ENCODE data around the gene TEX30.

TEX30 gene

DNA sequence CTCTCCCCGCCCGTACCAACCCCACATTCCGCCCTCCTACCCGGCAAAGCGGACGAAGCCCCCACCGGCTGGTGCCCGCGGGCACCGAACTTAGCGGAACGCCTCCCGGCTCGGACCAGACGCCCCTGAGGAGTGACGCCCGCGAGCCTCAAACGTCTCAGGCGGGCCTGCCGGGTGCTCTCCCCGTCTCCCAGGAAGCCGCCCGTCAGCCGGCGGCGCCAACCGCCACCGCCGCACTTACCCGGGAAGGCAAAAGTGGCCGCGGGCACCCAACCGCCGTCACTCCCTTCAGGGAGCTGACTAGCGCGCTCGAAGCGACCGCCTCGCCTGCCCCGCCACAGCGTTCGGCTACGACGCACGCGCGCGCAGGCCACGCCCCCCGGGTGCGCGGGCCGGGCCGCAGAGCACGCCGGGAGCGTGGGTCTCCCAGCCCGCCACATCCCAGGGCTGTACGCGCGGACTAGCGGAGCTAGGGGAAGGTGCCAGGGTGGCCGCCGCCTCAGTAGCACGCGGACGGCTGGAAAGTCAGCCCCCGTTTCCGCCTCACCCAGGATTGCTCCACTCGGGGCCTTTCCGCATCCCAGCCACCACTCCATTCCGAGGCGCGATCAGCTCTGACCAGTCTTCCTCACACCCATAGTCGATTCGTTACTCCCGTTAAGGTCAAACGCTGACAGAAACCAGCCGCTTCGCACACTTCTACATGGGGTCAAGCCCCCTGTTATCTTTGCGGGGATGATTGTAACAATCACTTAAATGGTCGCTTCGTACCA, at the start of gene TEX30:
TEX30 (minus strand) TSS at position 346 of the 773 bp plus-strand sequence. CDS start 3,760 bp downstream, outside the sequence.
- Histone ChIP-seq H3K4me3 (peak within 1 kb of the TSS; percentile 75 to 95 (median 84)), H3K27ac (peak within 1 kb of the TSS; percentile 77 to 90 (median 88)), H3K36me3 (no peaks in the 10 kb centered on the region), H4K20me1 (peaks cover 0 to 13% (median 0%) of the 10 kb centered on the region in 11 experiments; a peak in 3 of 22 replicates), H3K4me2 (peak within 1 kb of the TSS; percentile 83 to 99 (median 90)), H3K4me1 (peaks cover 19 to 30% (median 22%) of the 10 kb centered on the region in 10 experiments), H3K9ac (peak within 1 kb of the TSS; percentile 82 to 94 (median 91)), H3K27me3 (no peaks in the 10 kb centered on the region), H3K9me3 (replicated peaks in 1 of 11) (peaks cover 0 to 8% (median 7%) of the 10 kb centered on the region in 11 experiments; a peak in 16 of 22 replicates)
- no peak for TF ChIP-seq Cebpa-rat (IDR thresholded peaks at IDR 0.05)

DNA sequence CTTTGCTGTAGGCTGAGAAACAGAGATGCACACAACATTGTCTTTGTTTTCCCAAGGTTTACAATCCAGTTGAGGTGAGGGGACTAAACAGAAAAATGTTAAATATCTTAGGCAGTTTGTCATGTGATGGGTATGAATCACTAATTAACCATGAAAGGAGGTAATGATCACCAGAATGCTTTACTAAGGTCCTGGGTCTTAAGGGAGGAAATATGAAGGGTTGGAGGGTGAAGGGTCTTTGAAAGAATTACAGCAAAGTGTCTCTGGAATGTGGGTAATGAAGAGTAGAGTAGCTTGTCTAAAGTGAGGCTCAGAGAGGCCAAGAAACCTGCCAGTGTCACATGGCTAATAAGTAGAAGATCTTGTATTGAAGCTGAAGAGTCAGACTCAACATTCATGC, 44.3 kb upstream of the TEX30 start:
- Histone ChIP-seq H3K27ac (no peak overlapping the region), H3K27me3 (no peaks in the 10 kb centered on the region), H3K4me1 (no peaks in the 10 kb centered on the region), H3K4me2 (no peak overlapping the region), H3K4me3 (no peak overlapping the region), H3K9me3 (replicated peaks in 1 of 11) (peaks cover 0 to 2% (median under 1%) of the 10 kb centered on the region in 11 experiments; a peak in 1 of 22 replicates), H3K36me3 (peaks cover 0 to 15% (median 2%) of the 10 kb centered on the region in 11 experiments; a peak in 5 of 22 replicates), H3K9ac (no peak overlapping the region), H4K20me1 (no peaks in the 10 kb centered on the region)
- TF ChIP-seq Cebpa-rat (IDR thresholded peaks at IDR 0.05), result no peak

DNA sequence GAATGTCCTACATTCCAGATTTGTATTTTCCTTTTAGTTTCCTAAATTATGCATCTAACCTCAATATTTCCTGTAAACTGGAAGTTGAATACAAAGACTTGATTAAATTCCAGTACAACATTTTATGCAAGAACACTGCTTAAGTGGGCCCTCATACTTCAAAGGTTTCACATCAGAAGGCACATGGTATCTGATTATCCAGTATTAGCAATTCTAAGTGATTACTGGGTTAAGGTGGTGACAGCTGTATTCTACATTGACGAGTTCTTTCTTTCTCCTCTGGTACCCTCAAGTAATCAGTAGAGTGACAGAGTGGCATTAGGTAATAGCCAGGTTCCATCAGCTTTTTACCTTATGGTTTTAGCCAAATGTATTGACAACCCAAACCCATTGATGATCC, 43.7 kb upstream of the TEX30 start:
- Histone ChIP-seq H3K9me3 (replicated peaks in 1 of 11) (no peaks in the 10 kb centered on the region), H3K27me3 (no peaks in the 10 kb centered on the region), H3K4me3 (no peak overlapping the region), H3K9ac (no peak overlapping the region), H3K36me3 (peaks cover 0 to 12% (median 0%) of the 10 kb centered on the region in 11 experiments; a peak in 2 of 22 replicates), H3K4me2 (no peak overlapping the region), H3K27ac (no peak overlapping the region), H4K20me1 (no peaks in the 10 kb centered on the region), H3K4me1 (no peaks in the 10 kb centered on the region; a peak in 1 of 20 replicates)
- no peak for TF ChIP-seq Cebpa-rat (IDR thresholded peaks at IDR 0.05)

DNA sequence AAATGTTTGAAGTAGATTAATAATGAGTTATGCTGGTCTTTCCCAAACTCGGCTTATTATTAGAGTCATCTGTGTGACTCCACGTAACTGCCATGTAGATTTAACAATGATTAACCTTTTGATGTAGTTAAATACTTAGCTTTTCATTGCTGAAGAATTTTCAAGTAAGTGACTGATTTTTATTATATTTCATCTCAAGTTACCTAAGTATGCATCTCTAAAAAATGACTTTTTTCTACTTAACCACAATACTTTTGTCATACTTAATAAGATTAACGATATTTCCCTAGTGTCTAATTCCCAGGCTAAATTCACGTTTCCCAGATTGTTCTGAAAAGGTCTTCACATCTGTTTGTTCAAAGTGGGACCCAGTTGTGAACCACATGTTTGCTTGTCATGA, 43.1 kb upstream of the TEX30 start:
- no peak overlapping the region for H3K4me2 ChIP-seq
- peaks cover 0 to 6% (median 0%) of the 10 kb centered on the region in 11 experiments; a peak in 3 of 22 replicates for H3K36me3 ChIP-seq
- H3K9me3 ChIP-seq (replicated peaks in 1 of 11), result peaks cover 0 to 4% (median 1%) of the 10 kb centered on the region in 11 experiments; a peak in 6 of 22 replicates
- no peaks in the 10 kb centered on the region for H3K27me3 ChIP-seq
- H3K4me3 ChIP-seq, result no peak overlapping the region
- no peak overlapping the region for H3K27ac ChIP-seq
- H3K4me1 ChIP-seq, result no peaks in the 10 kb centered on the region; a peak in 1 of 20 replicates
- TF ChIP-seq Cebpa-rat (IDR thresholded peaks at IDR 0.05), result no peak
- H3K9ac ChIP-seq, result no peak overlapping the region
- no peaks in the 10 kb centered on the region for H4K20me1 ChIP-seq

DNA sequence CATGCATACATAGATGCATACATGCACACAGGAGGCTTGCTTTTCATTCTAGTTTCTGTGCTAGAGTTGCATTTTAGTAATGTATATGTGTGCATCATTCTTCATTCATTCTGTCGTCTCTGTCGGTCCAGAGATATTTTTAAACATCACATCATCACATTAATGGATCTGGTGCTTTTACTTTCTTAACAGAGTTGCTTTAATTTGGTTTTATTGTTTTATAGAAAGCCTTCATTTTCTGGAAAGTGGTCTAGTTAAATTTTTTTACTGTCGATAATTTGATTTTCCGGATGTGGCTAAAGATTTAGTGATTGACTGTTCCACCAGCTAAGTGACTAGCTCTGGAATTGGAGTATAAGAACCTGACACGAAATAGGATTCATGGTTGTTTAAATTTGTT, 42.2 kb upstream of the TEX30 start:
- no peaks in the 10 kb centered on the region; a peak in 1 of 20 replicates for H3K4me1 ChIP-seq
- H3K4me2 ChIP-seq, result no peak overlapping the region
- H3K36me3 ChIP-seq, result peaks cover 0 to 5% (median 0%) of the 10 kb centered on the region in 11 experiments; a peak in 8 of 22 replicates
- no peaks in the 10 kb centered on the region for H4K20me1 ChIP-seq
- H3K27me3 ChIP-seq, result no peaks in the 10 kb centered on the region
- TF ChIP-seq Cebpa-rat (IDR thresholded peaks at IDR 0.05), result no peak
- no peak overlapping the region for H3K9ac ChIP-seq
- no peak overlapping the region for H3K27ac ChIP-seq
- peaks cover under 1 to 13% (median 10%) of the 10 kb centered on the region in 11 experiments; a peak in 16 of 22 replicates for H3K9me3 ChIP-seq (replicated peaks in 1 of 11)
- H3K4me3 ChIP-seq, result no peak overlapping the region

DNA sequence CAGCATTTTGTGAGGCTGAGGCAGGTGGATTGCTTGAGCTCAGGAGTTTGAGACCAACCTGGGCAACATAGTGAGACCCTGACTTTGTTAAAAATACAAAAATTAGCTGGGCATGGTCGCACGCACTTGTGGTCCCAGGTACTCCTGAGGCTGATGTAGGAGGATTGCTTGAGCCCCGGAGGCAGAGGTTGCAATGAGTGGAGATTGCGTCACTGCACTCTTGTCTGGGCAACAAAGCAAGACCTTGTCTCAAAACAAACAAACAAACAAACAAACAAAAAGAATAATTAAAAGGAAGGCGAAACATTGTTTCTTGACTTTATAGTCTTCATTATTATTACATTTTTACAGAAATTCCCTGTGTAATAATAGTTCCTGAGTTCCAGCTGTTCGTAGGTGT, 41.2 kb upstream of the TEX30 start:
- Histone ChIP-seq H3K9me3 (replicated peaks in 1 of 11) (peaks cover 8 to 22% (median 16%) of the 10 kb centered on the region in 11 experiments; a peak in 16 of 22 replicates), H4K20me1 (no peaks in the 10 kb centered on the region), H3K4me3 (no peak overlapping the region), H3K4me2 (no peak overlapping the region), H3K27ac (no peak overlapping the region), H3K9ac (no peak overlapping the region), H3K4me1 (no peaks in the 10 kb centered on the region; a peak in 1 of 20 replicates), H3K36me3 (peaks cover 0 to 7% (median 0%) of the 10 kb centered on the region in 11 experiments; a peak in 8 of 22 replicates), H3K27me3 (no peaks in the 10 kb centered on the region)
- TF ChIP-seq Cebpa-rat (IDR thresholded peaks at IDR 0.05), result peak in 2 of 11 experiments; percentile 25 to 52; a peak in 2 of 22 replicates

DNA sequence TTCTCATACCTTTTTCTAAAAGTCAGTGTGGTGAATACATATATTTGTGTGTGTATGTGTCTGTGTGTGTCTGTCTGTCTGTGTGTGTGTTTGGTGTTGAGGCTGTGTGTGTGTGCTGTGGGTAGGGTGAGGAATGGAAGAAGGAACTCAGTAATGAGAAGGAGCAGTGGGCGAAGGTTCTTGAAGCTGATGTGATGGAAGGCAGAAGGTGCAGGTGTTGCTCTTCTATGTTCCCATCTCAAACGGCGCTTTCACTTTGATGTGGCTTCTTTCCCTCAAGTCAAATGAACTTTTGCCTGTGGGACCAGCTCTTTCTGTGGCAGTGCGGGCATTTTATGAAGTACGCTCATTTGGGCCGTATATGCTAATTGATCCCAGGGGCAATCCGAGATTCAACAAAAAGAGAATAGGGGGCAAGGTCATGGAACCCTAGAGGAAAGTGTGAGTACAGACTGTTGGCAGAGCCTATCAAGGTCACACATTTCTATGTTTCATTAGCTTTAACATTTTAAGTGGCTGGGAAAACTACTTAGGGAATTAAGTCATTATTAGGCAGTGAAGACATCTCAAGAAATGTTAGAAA, 40.5 kb upstream of the TEX30 start:
- H3K36me3 ChIP-seq, result peaks cover 0 to 7% (median 0%) of the 10 kb centered on the region in 11 experiments; a peak in 8 of 22 replicates
- no peak overlapping the region for H3K4me2 ChIP-seq
- no peak overlapping the region for H3K27ac ChIP-seq
- H3K27me3 ChIP-seq, result no peaks in the 10 kb centered on the region
- H3K9ac ChIP-seq, result no peak overlapping the region
- no peaks in the 10 kb centered on the region for H4K20me1 ChIP-seq
- peaks cover 8 to 24% (median 17%) of the 10 kb centered on the region in 11 experiments; a peak in 16 of 22 replicates for H3K9me3 ChIP-seq (replicated peaks in 1 of 11)
- H3K4me1 ChIP-seq, result no peaks in the 10 kb centered on the region; a peak in 1 of 20 replicates
- H3K4me3 ChIP-seq, result no peak overlapping the region
- TF ChIP-seq Cebpa-rat (IDR thresholded peaks at IDR 0.05), result no peak

DNA sequence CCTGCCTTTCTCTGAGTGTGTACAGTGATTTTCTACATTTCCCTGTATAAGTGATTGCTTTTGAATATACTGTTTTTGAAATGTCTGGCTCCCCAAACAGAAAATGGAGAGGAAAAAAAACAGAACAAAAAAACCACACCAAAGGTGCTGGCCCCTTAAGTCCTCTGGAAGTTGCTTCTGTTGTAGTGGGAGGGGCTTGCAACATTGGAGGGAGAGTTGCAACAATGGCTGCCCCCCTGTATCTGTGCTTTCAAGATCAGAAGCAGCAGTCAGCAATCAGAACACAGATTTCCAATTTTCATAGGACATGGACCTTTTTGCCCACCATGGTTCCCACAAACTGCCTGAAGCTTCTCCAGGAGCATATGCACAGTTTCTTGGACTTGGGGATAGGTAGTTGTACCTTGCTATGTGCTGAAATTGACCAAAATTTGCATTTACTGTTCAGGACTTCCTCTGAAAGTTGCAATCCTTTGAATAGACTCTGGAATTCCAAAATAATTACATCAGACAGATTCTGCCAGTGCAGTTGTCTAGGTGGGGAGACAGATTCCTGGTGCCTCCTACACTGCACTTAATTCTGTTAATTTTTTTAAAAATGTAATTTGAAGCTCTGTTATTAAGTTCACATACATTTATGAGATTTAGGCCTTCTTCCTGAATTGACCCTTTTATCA, 39.2 kb upstream of the TEX30 start:
- Histone ChIP-seq H3K4me1 (no peaks in the 10 kb centered on the region; a peak in 1 of 20 replicates), H3K36me3 (peaks cover 0 to 7% (median 0%) of the 10 kb centered on the region in 11 experiments; a peak in 8 of 22 replicates), H3K27me3 (no peaks in the 10 kb centered on the region), H4K20me1 (no peaks in the 10 kb centered on the region), H3K4me3 (no peak overlapping the region), H3K27ac (no peak overlapping the region), H3K4me2 (no peak overlapping the region), H3K9me3 (replicated peaks in 1 of 11) (peaks cover 8 to 24% (median 17%) of the 10 kb centered on the region in 11 experiments; a peak in 16 of 22 replicates), H3K9ac (no peak overlapping the region)
- TF ChIP-seq Cebpa-rat (IDR thresholded peaks at IDR 0.05), result no peak
